HCT116 (cell line): ENCODE data around the gene ITGAD. TPM values are rescaled to one million over a fixed set of nuclear protein-coding genes. Genes with fewer than 3 reads are reported as not detected.

Source experiments
- ATAC-seq: fragments of 200-7000 bp; cut with Tn5 transposase; 2 replicates; pipeline ENCODE4 v1.9.1; 2020; ENCODE audit warnings: mild to moderate bottlenecking, moderate library complexity
- BruUV-seq: library from RNA; stranded (reverse); fragments of 400-500 nt; replicated peaks from 2 replicates; lab custom pipeline; 2021; lab: Mats Ljungman, UMichigan
- CTCF ChIA-PET: fragments of 300-600 bp; sonication (Branson Sonifier 250); formaldehyde crosslinking; loops from one replicate; lab custom pipeline; 2021; ENCODE audit warnings: antibody characterized with exemption; lab: Charles Lee
- POLR2A ChIA-PET: fragments of 300-600, 350-600 bp; sonication (Branson Sonifier 250); formaldehyde crosslinking; loops from one replicate; lab custom pipeline; 2021; ENCODE audit warnings: antibody characterized with exemption; lab: Charles Lee
- RAD21 ChIA-PET, 2 experiments: fragments of 300-600 bp; sonication (Branson Sonifier 250); formaldehyde crosslinking; loops; one replicate each; lab custom pipeline; 2023; ENCODE audit warnings: low total read pairs in 2 of 2; ENCODE audit not compliant: uncharacterized antibody in 2 of 2, unreplicated experiment in 2 of 2, low non-redundant PET in 1 of 2; lab: Charles Lee
- DNase-seq: peaks from one replicate; pipeline ENCODE4 v3.0.0-alpha.2; 2010; ENCODE audit warnings: low read depth, low spot score
- H2AFZ ChIP-seq: fragments of 200-600 bp; shearing (Covaris generic), sonication (generic); 2 replicates; pipeline ENCODE4 v1.6.1; 2017; ENCODE audit warnings: low read depth, mixed run types, mixed read lengths, antibody characterized with exemption, low read length; ENCODE audit not compliant: poor library complexity, severe bottlenecking
- H3K27ac ChIP-seq: 2 replicates; pipeline ENCODE4 v1.5.1; 2012; ENCODE audit warnings: low read depth, low read length
- H3K27me3 ChIP-seq: fragments of 200-600 bp; sonication (generic); 2 replicates; pipeline ENCODE4 v1.6.1; 2016; ENCODE audit warnings: mixed run types, low read length, mixed read lengths; ENCODE audit not compliant: insufficient read depth
- H3K36me3 ChIP-seq, 2 experiments: fragments of 200-500 bp in 1 of 2; fragments of 200-600 bp in 1 of 2; sonication (Bioruptor generic) in 1 of 2; sonication (generic) in 1 of 2; 2 replicates each; pipeline versions ENCODE4 v1.5.1 to v1.6.1; 2014 to 2016; ENCODE audit warnings: low read length in 2 of 2, inconsistent platforms in 1 of 2, mixed read lengths in 1 of 2, mixed run types in 1 of 2; ENCODE audit not compliant: insufficient read depth in 2 of 2, control insufficient read depth in 1 of 2
- H3K4me1 ChIP-seq, 2 experiments: fragments of 200-600 bp in 1 of 2; sonication (generic) in 1 of 2; 2 replicates each; pipeline versions ENCODE4 v1.5.1 to v1.6.1; 2012 to 2017; ENCODE audit warnings: low read length in 2 of 2, inconsistent platforms in 1 of 2, mild to moderate bottlenecking in 1 of 2, mixed read lengths in 1 of 2, mixed run types in 1 of 2, moderate library complexity in 1 of 2; ENCODE audit not compliant: insufficient read depth in 2 of 2, control insufficient read depth in 1 of 2
- H3K4me2 ChIP-seq: fragments of 200-600 bp; sonication (generic); 2 replicates; pipeline ENCODE4 v1.6.1; 2017; ENCODE audit warnings: mixed run types, low read length, mixed read lengths
- H3K4me3 ChIP-seq, 2 experiments: fragments of 200-600 bp in 1 of 2; sonication (generic) in 1 of 2; replicated peaks in 1 of 2; 2 replicates each; pipeline ENCODE4 v1.5.1; 2011 to 2016; ENCODE audit warnings: low read length in 2 of 2, control low read depth in 1 of 2, low read depth in 1 of 2, mild to moderate bottlenecking in 1 of 2, mixed read lengths in 1 of 2, mixed run types in 1 of 2
- H3K79me2 ChIP-seq: fragments of 200-600 bp; sonication (generic); 2 replicates; pipeline ENCODE4 v1.6.1; 2017; ENCODE audit warnings: mild to moderate bottlenecking, mixed run types, low read length, moderate library complexity, mixed read lengths; ENCODE audit not compliant: insufficient read depth
- H3K9ac ChIP-seq: fragments of 200-600 bp; sonication (generic); 2 replicates; pipeline ENCODE4 v1.6.1; 2016; ENCODE audit warnings: low read length, mixed read lengths
- H3K9me2 ChIP-seq: fragments of 200-600 bp; sonication (generic), shearing (Covaris generic); 2 replicates; pipeline ENCODE4 v1.6.1; 2017; ENCODE audit warnings: mixed run types, mild to moderate bottlenecking, moderate library complexity; ENCODE audit not compliant: insufficient read depth
- H3K9me3 ChIP-seq, 2 experiments: fragments of 200-500 bp in 1 of 2; fragments of 200-600 bp in 1 of 2; sonication (Bioruptor generic) in 1 of 2; sonication (generic) in 1 of 2; 2 replicates each; pipeline ENCODE4 v1.6.1; 2014 to 2017; ENCODE audit warnings: low read length in 2 of 2, mixed read lengths in 2 of 2, inconsistent platforms in 1 of 2, low read depth in 1 of 2, mild to moderate bottlenecking in 1 of 2, mixed run types in 1 of 2, moderate library complexity in 1 of 2; ENCODE audit not compliant: control insufficient read depth in 1 of 2, insufficient read depth in 1 of 2
- H4K20me1 ChIP-seq: fragments of 200-600 bp; sonication (generic), shearing (Covaris generic); 2 replicates; pipeline ENCODE4 v1.6.1; 2017; ENCODE audit warnings: mixed run types, mild to moderate bottlenecking, moderate library complexity; ENCODE audit not compliant: insufficient read depth
- ATF3 ChIP-seq: IDR thresholded peaks from 2 replicates; pipeline ENCODE4 v1.6.1; 2012
- CEBPB ChIP-seq: IDR thresholded peaks from 2 replicates; pipeline ENCODE4 v1.6.1; 2012; ENCODE audit warnings: low read depth
- CTCF ChIP-seq, 3 experiments: fragments of 200-600 bp in 1 of 3; sonication (generic) in 1 of 3; IDR thresholded peaks in 2 of 3; conservative IDR thresholded peaks in 1 of 3; 2 replicates each; pipeline ENCODE4 v1.5.1; 2012 to 2017; ENCODE audit warnings: low read depth in 2 of 3, low read length in 2 of 3, antibody characterized with exemption in 1 of 3, borderline replicate concordance in 1 of 3, control low read depth in 1 of 3, mild to moderate bottlenecking in 1 of 3, mixed read lengths in 1 of 3, mixed run types in 1 of 3, moderate library complexity in 1 of 3; ENCODE audit not compliant: insufficient read depth in 1 of 3
- ELF1 ChIP-seq: IDR thresholded peaks from 2 replicates; pipeline ENCODE4 v1.6.1; 2012; ENCODE audit warnings: low read depth, borderline replicate concordance
- EZH2 ChIP-seq: fragments of 200-600 bp; sonication (generic); IDR thresholded peaks from 2 replicates; pipeline ENCODE4 v1.6.1; 2017; ENCODE audit warnings: antibody characterized with exemption, mixed run types
- EZH2phosphoT487 ChIP-seq: fragments of 200-600 bp; IDR thresholded peaks from 2 replicates; pipeline ENCODE4 v1.6.1; 2018; ENCODE audit warnings: antibody characterized with exemption, borderline replicate concordance
- MAX ChIP-seq: IDR thresholded peaks from 2 replicates; pipeline ENCODE4 v1.6.1; 2012
- REST ChIP-seq: IDR thresholded peaks from 2 replicates; pipeline ENCODE4 v1.6.1; 2012; ENCODE audit warnings: low read depth
- SIN3A ChIP-seq: IDR thresholded peaks from 2 replicates; pipeline ENCODE4 v1.6.1; 2012; ENCODE audit warnings: low read depth
- SP1 ChIP-seq: IDR thresholded peaks from 2 replicates; pipeline ENCODE4 v1.6.1; 2012; ENCODE audit warnings: low read depth
- SRF ChIP-seq: IDR thresholded peaks from 2 replicates; pipeline ENCODE4 v1.6.1; 2012; ENCODE audit warnings: low read depth
- TCF7L2 ChIP-seq: IDR thresholded peaks from 2 replicates; pipeline ENCODE4 v1.7.0; 2011; ENCODE audit warnings: borderline replicate concordance, inconsistent platforms; ENCODE audit not compliant: insufficient read depth, insufficient read length; ENCODE audit errors: extremely low read depth
- YY1 ChIP-seq: IDR thresholded peaks from 2 replicates; pipeline ENCODE4 v1.6.1; 2011; ENCODE audit warnings: low read length, low read depth, moderate library complexity, mild to moderate bottlenecking; ENCODE audit not compliant: insufficient replicate concordance; ENCODE audit errors: extremely low read depth
- ZFX ChIP-seq: fragments of 450-650 bp; IDR thresholded peaks from 2 replicates; pipeline ENCODE4 v1.6.1; 2017
- ZNF274 ChIP-seq: fragments of 200-500 bp; sonication (Bioruptor generic); IDR thresholded peaks from 2 replicates; pipeline ENCODE4 v1.6.1; 2014; ENCODE audit warnings: mild to moderate bottlenecking, low read depth, low read length, inconsistent platforms
- intact Hi-C: fragments of 100-400 bp; cut with micrococcal nuclease; formaldehyde crosslinking; loops from 2 replicates; pipeline ENCODE4 v1.10.0; 2022
- total RNA-seq: library from RNA; stranded (reverse); gene quantifications from one replicate; pipeline ENCODE4 v1.2.1, GENCODE V29; 2021; ENCODE audit not compliant: unreplicated experiment

ITGAD gene
- total RNA-seq, 1 experiment from 2014 or later: 0.12 TPM

- Histone ChIP-seq H3K4me2 (no peak overlapping the region), H3K4me3 (no peak overlapping the region), H3K9ac (no peak overlapping the region), H4K20me1 (no peaks in the 10 kb centered on the region), H3K79me2 (no peaks in the 10 kb centered on the region), H3K9me3 (no peaks in the 10 kb centered on the region), H3K4me1 (peaks cover 10 to 14% of the 10 kb centered on the region in 2 experiments; a peak in 3 of 4 replicates), H3K36me3 (no peaks in the 10 kb centered on the region), H3K9me2 (no peaks in the 10 kb centered on the region), H3K27me3 (no peaks in the 10 kb centered on the region), H3K27ac (no peak overlapping the region), H2AFZ (no peak overlapping the region)
- RAD21 ChIA-PET: no interaction called here
- intact Hi-C loops: no loop called here
- ATAC-seq (no peak), DNase-seq (no peak)
- POLR2A ChIA-PET: no interaction called here
- CTCF ChIA-PET: no interaction called here
- no TSS peak for BruUV-seq
- TF ChIP-seq ZNF274 (no peak), REST (no peak), TCF7L2 (no peak), ZFX (no peak), CEBPB (no peak), MAX (no peak), ATF3 (no peak), CTCF (IDR thresholded peaks at IDR 0.05 in 2 of 3, conservative IDR thresholded peaks at IDR 0.05 in 1 of 3; ENCODE audit: borderline replicate concordance in 1 of 3, insufficient read depth in 1 of 3, low read depth in 2 of 3, low read length in 2 of 3) (no peak), EZH2phosphoT487 (no peak), SIN3A (no peak), YY1 (no peak), EZH2 (no peak), SRF (no peak), SP1 (no peak), ELF1 (no peak)
These were observed 41.7 kb upstream of the ITGAD start for GRCh38 chr16:31351246-31351941.
